HepG2 (cell line): ENCODE measurements around the gene CLIC3. TPM values are rescaled to one million over a fixed set of nuclear protein-coding genes. Genes with fewer than 3 reads are reported as not detected.

Experiments used
- CEBPG ChIP-seq: IDR thresholded peaks from 2 replicates; pipeline ENCODE4 v1.6.1; 2016
- CHD2 ChIP-seq: IDR thresholded peaks from 2 replicates; pipeline ENCODE4 v1.6.1; 2011; ENCODE audit warnings: low read depth, low read length, improper control_type of control experiment
- GLI4 ChIP-seq: sonication (generic); formaldehyde crosslinking; IDR thresholded peaks from 2 replicates; pipeline ENCODE4 v1.5.1; 2020; ENCODE audit warnings: missing genetic modification reagents, mild to moderate bottlenecking, moderate library complexity, borderline replicate concordance
- HDAC6 ChIP-seq: fragments of 200-600 bp; sonication (generic); IDR thresholded peaks from 2 replicates; pipeline ENCODE4 v1.7.0; 2017; ENCODE audit warnings: mild to moderate bottlenecking, antibody characterized with exemption, low read length, low read depth
- HNRNPLL ChIP-seq: fragments of 200-400 bp; formaldehyde crosslinking; IDR thresholded peaks from 2 replicates; pipeline ENCODE4 v1.6.1; 2017; ENCODE audit warnings: mild to moderate bottlenecking, low read depth, low read length; ENCODE audit not compliant: poor library complexity, severe bottlenecking
- KLF16 ChIP-seq, 2 experiments: sonication (generic) in 1 of 2; formaldehyde crosslinking in 1 of 2; IDR thresholded peaks; 2 replicates each; pipeline versions ENCODE4 v1.6.1 to v1.8.0; 2016 to 2023; ENCODE audit warnings: missing genetic modification reagents in 2 of 2, missing compliant biosample characterization in 1 of 2
- KLF9 ChIP-seq: IDR thresholded peaks from 2 replicates; pipeline ENCODE4 v1.6.1; 2016; ENCODE audit warnings: low read depth
- MED8 ChIP-seq: sonication (generic); formaldehyde crosslinking; IDR thresholded peaks from 2 replicates; pipeline ENCODE4 v1.8.1; 2023; ENCODE audit warnings: mild to moderate bottlenecking, missing genetic modification reagents; ENCODE audit not compliant: insufficient replicate concordance
- POLR2G ChIP-seq: fragments of 200-400 bp; formaldehyde crosslinking; IDR thresholded peaks from 2 replicates; pipeline ENCODE4 v1.6.1; 2018; ENCODE audit warnings: mild to moderate bottlenecking, low read depth, low read length, moderate library complexity
- SOX6 ChIP-seq, 2 experiments: fragments of 450-650 bp in 1 of 2; sonication (generic) in 1 of 2; formaldehyde crosslinking in 1 of 2; IDR thresholded peaks; 2 replicates each; pipeline versions ENCODE4 v1.4.0 to v1.6.1; 2017 to 2020; ENCODE audit warnings: antibody characterized with exemption in 1 of 2, mild to moderate bottlenecking in 1 of 2, missing genetic modification reagents in 1 of 2
- SRF ChIP-seq: IDR thresholded peaks from 2 replicates; pipeline ENCODE4 v1.6.1; 2011; ENCODE audit warnings: mild to moderate bottlenecking, low read depth, low read length, moderate library complexity
- ZNF468 ChIP-seq: sonication (generic); formaldehyde crosslinking; IDR thresholded peaks from 2 replicates; pipeline ENCODE4 v1.8.0; 2022; ENCODE audit warnings: mild to moderate bottlenecking, moderate library complexity, missing genetic modification reagents
- ZNF577 ChIP-seq: sonication (generic); formaldehyde crosslinking; IDR thresholded peaks from 2 replicates; pipeline ENCODE4 v1.4.0; 2020; ENCODE audit warnings: mild to moderate bottlenecking, low read depth, missing genetic modification reagents, borderline replicate concordance
- polyA plus RNA-seq, 8 experiments: library from polyadenylated mRNA; depleted of rRNA in 3 of 8; stranded (reverse) in 7 of 8; unstranded in 1 of 8; fragments of >200 nt; fragmentation: Illumina TruSeq in 4 of 8; extraction: Trizol in 4 of 8; gene quantifications; 2 replicates each; pipeline versions ENCODE4 v1.2.1 to v1.2.3, GENCODE V29; 2011 to 2016; ENCODE audit warnings: low read depth in 4 of 8, missing spikeins in 1 of 8, mixed read lengths in 1 of 8; ENCODE audit not compliant: insufficient read depth in 1 of 8
- total RNA-seq, 5 experiments: library from RNA; depleted of rRNA; stranded (reverse); fragments of >200 nt; fragmentation: Illumina TruSeq; extraction: Trizol; gene quantifications; 2 replicates each; pipeline ENCODE4 v1.2.3, GENCODE V29; 2016; ENCODE audit warnings: low read depth in 1 of 5
- TF ChIP-seq, protein P1 (sequence below): sonication (generic); formaldehyde crosslinking; IDR thresholded peaks from 2 replicates; pipeline ENCODE4 v1.5.0; 2020; ENCODE audit warnings: missing genetic modification reagents, mild to moderate bottlenecking, borderline replicate concordance
- TF ChIP-seq, protein P2 (sequence below): sonication (generic); formaldehyde crosslinking; IDR thresholded peaks from 2 replicates; pipeline ENCODE4 v1.4.0; 2020; ENCODE audit warnings: low read depth, mild to moderate bottlenecking, missing genetic modification reagents
- TF ChIP-seq, protein P3 (sequence below): sonication (generic); formaldehyde crosslinking; IDR thresholded peaks from 2 replicates; pipeline ENCODE4 v1.4.0; 2020; ENCODE audit warnings: missing genetic modification reagents
- TF ChIP-seq, protein P4 (sequence below), 2 experiments: IDR thresholded peaks; 2 replicates each; pipeline ENCODE4 v1.6.1; 2011 to 2012; ENCODE audit warnings: low read length in 2 of 2, borderline replicate concordance in 1 of 2, low read depth in 1 of 2, mild to moderate bottlenecking in 1 of 2, moderate library complexity in 1 of 2
- TF ChIP-seq, protein P5 (sequence below): sonication (generic); formaldehyde crosslinking; IDR thresholded peaks from 2 replicates; pipeline ENCODE4 v1.4.0; 2020; ENCODE audit warnings: missing genetic modification reagents, mild to moderate bottlenecking, borderline replicate concordance

Gene CLIC3
- total and polyA plus RNA-seq, 2 of the 13 experiments (the other 11 are each of a cell fraction or from before 2014, with no cell fraction given) = 0.51 to 1.5 TPM

DNA sequence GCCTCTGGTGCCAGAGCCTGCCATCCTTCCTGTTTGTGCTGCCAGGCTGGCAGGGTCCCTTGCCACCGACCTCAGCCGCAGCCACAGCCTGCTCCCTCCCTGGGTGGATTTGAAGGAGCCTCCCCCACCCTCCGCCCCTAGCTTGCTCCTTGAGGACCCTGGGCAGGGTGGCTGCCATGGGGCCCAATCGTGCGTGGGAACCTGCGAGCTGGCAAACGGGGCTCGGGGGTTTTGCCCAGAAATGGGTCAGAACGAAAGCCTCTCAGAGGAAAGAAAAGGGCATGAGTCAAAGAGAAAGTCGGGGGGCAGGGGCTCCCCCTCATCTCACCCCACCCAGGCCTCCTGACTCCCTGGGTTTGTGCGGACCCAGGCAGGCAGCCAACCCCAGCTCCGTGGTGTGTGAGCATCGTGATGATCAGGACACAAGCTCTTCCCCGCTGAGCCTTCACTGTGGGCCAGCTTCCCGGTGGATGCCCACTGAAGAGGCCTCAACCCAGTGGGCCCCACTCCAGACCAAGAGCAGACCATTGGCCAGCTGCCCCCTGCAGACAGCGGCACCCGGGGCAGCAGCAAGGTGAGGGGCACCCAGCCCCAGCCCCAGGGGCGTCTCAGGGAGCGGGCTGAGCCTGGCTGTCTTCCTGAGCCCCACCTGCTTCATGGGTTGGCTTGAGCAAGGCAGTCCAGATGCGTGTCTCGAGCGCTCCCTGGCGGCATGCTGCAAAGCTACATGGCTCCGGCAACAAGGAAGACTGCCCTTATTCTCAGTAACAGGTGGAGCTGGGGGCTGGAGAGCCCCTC lies 38.5 kb upstream of the CLIC3 start (continued):
- TF ChIP-seq, protein P1, sequence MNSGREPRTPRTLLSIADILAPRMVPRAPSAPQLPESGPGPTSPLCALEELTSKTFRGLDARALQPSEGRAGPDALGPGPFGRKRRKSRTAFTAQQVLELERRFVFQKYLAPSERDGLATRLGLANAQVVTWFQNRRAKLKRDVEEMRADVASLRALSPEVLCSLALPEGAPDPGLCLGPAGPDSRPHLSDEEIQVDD (CRISPR knock-in tag) = no peak
- TF ChIP-seq CEBPG (CRISPR knock-in tag) = 0 out of 2 replicates have a peak, but pooled peaks have one; percentile 27
- TF ChIP-seq, protein P2, sequence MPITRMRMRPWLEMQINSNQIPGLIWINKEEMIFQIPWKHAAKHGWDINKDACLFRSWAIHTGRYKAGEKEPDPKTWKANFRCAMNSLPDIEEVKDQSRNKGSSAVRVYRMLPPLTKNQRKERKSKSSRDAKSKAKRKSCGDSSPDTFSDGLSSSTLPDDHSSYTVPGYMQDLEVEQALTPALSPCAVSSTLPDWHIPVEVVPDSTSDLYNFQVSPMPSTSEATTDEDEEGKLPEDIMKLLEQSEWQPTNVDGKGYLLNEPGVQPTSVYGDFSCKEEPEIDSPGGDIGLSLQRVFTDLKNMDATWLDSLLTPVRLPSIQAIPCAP (CRISPR knock-in tag) = no peak
- TF ChIP-seq SRF = no peak
- TF ChIP-seq ZNF577 (CRISPR knock-in tag) = no peak
- no peak for TF ChIP-seq SOX6 (IDR thresholded peaks at IDR 0.05)
- TF ChIP-seq SOX6 (CRISPR knock-in tag; IDR thresholded peaks at IDR 0.05) = 0 out of 2 replicates have a peak, but pooled peaks have one; percentile 22
- peak; percentile 28 for TF ChIP-seq HNRNPLL
- TF ChIP-seq, protein P3, sequence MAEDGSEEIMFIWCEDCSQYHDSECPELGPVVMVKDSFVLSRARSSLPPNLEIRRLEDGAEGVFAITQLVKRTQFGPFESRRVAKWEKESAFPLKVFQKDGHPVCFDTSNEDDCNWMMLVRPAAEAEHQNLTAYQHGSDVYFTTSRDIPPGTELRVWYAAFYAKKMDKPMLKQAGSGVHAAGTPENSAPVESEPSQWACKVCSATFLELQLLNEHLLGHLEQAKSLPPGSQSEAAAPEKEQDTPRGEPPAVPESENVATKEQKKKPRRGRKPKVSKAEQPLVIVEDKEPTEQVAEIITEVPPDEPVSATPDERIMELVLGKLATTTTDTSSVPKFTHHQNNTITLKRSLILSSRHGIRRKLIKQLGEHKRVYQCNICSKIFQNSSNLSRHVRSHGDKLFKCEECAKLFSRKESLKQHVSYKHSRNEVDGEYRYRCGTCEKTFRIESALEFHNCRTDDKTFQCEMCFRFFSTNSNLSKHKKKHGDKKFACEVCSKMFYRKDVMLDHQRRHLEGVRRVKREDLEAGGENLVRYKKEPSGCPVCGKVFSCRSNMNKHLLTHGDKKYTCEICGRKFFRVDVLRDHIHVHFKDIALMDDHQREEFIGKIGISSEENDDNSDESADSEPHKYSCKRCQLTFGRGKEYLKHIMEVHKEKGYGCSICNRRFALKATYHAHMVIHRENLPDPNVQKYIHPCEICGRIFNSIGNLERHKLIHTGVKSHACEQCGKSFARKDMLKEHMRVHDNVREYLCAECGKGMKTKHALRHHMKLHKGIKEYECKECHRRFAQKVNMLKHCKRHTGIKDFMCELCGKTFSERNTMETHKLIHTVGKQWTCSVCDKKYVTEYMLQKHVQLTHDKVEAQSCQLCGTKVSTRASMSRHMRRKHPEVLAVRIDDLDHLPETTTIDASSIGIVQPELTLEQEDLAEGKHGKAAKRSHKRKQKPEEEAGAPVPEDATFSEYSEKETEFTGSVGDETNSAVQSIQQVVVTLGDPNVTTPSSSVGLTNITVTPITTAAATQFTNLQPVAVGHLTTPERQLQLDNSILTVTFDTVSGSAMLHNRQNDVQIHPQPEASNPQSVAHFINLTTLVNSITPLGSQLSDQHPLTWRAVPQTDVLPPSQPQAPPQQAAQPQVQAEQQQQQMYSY (CRISPR knock-in tag) = no peak
- no peak for TF ChIP-seq MED8 (CRISPR knock-in tag)
- no peak for TF ChIP-seq KLF9 (CRISPR knock-in tag)
- no peak for TF ChIP-seq KLF16 (CRISPR knock-in tag; IDR thresholded peaks at IDR 0.05)
- no peak for TF ChIP-seq HDAC6
- TF ChIP-seq, protein P4, sequence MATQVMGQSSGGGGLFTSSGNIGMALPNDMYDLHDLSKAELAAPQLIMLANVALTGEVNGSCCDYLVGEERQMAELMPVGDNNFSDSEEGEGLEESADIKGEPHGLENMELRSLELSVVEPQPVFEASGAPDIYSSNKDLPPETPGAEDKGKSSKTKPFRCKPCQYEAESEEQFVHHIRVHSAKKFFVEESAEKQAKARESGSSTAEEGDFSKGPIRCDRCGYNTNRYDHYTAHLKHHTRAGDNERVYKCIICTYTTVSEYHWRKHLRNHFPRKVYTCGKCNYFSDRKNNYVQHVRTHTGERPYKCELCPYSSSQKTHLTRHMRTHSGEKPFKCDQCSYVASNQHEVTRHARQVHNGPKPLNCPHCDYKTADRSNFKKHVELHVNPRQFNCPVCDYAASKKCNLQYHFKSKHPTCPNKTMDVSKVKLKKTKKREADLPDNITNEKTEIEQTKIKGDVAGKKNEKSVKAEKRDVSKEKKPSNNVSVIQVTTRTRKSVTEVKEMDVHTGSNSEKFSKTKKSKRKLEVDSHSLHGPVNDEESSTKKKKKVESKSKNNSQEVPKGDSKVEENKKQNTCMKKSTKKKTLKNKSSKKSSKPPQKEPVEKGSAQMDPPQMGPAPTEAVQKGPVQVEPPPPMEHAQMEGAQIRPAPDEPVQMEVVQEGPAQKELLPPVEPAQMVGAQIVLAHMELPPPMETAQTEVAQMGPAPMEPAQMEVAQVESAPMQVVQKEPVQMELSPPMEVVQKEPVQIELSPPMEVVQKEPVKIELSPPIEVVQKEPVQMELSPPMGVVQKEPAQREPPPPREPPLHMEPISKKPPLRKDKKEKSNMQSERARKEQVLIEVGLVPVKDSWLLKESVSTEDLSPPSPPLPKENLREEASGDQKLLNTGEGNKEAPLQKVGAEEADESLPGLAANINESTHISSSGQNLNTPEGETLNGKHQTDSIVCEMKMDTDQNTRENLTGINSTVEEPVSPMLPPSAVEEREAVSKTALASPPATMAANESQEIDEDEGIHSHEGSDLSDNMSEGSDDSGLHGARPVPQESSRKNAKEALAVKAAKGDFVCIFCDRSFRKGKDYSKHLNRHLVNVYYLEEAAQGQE (IDR thresholded peaks at IDR 0.05; ENCODE audit: borderline replicate concordance in 1 of 2, low read depth in 1 of 2, low read length in 2 of 2) = no peak
- TF ChIP-seq POLR2G = no peak
- no peak for TF ChIP-seq CHD2
- TF ChIP-seq ZNF468 = no peak
- 0 out of 2 replicates have a peak, but pooled peaks have one; percentile 42 for TF ChIP-seq GLI4
- TF ChIP-seq, protein P5, sequence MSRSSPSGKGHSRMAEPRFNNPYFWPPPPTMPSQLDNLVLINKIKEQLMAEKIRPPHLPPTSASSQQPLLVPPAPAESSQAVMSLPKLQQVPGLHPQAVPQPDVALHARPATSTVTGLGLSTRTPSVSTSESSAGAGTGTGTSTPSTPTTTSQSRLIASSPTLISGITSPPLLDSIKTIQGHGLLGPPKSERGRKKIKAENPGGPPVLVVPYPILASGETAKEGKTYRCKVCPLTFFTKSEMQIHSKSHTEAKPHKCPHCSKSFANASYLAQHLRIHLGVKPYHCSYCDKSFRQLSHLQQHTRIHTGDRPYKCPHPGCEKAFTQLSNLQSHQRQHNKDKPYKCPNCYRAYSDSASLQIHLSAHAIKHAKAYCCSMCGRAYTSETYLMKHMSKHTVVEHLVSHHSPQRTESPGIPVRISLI (CRISPR knock-in tag) = no peak
